Neuronal stem cell (in vitro differentiated cells): Measurements from ENCODE around the gene LAMP1.
A peak's percentile ranks its signal among the peaks of the same experiment; 100 is the strongest.
"Not testable (repeated sequence)": the region's sequence is repeated elsewhere in the genome, so short reads cannot be mapped to it uniquely, and the experiment has no call there.

Experiments
- DNase-seq: peaks from one replicate; pipeline ENCODE4 v3.0.0-alpha.2; 2013; ENCODE audit warnings: low spot score
- H2AFZ ChIP-seq: one replicate; pipeline ENCODE4 v1.6.1; 2013; ENCODE audit warnings: mild to moderate bottlenecking, low read length, inconsistent platforms
- H2AK5ac ChIP-seq: 2 replicates; pipeline ENCODE4 v1.6.1; 2013; ENCODE audit warnings: low read depth, mild to moderate bottlenecking, inconsistent platforms, low read length, moderate library complexity, mixed read lengths
- H2BK120ac ChIP-seq: 2 replicates; pipeline ENCODE4 v1.6.1; 2013; ENCODE audit warnings: low read depth, mild to moderate bottlenecking, inconsistent platforms, low read length, moderate library complexity, mixed read lengths
- H2BK12ac ChIP-seq: one replicate; pipeline ENCODE4 v1.6.1; 2013; ENCODE audit warnings: low read length, inconsistent platforms
- H2BK15ac ChIP-seq: 2 replicates; pipeline ENCODE4 v1.6.1; 2013; ENCODE audit warnings: mild to moderate bottlenecking, low read length, inconsistent platforms, mixed read lengths
- H2BK5ac ChIP-seq: one replicate; pipeline ENCODE4 v1.6.1; 2013; ENCODE audit warnings: inconsistent platforms, mild to moderate bottlenecking, low read length, moderate library complexity
- H3K14ac ChIP-seq: one replicate; pipeline ENCODE4 v1.6.1; 2013; ENCODE audit warnings: low read length, inconsistent platforms
- H3K18ac ChIP-seq: 2 replicates; pipeline ENCODE4 v1.6.1; 2013; ENCODE audit warnings: low read length, inconsistent platforms
- H3K23ac ChIP-seq: 2 replicates; pipeline ENCODE4 v1.6.1; 2013; ENCODE audit warnings: low read depth, mild to moderate bottlenecking, mixed read lengths, low read length, inconsistent platforms; ENCODE audit not compliant: poor library complexity
- H3K27ac ChIP-seq: replicated peaks from 3 replicates; pipeline ENCODE4 v1.5.1; 2013; ENCODE audit warnings: low read length, inconsistent platforms
- H3K27me3 ChIP-seq, 3 experiments: 2 replicates each; pipeline ENCODE4 v1.6.1; 2013; ENCODE audit warnings: low read length in 3 of 3, mild to moderate bottlenecking in 2 of 3, inconsistent platforms in 1 of 3, low read depth in 1 of 3, mixed read lengths in 1 of 3, moderate library complexity in 1 of 3; ENCODE audit not compliant: control insufficient read depth in 3 of 3, insufficient read depth in 3 of 3
- H3K36me3 ChIP-seq, 2 donors: replicated peaks in 1 of 2; 2 replicates each; pipeline ENCODE4 v1.6.1; 2013; ENCODE audit warnings: low read length in 2 of 2; ENCODE audit not compliant: control insufficient read depth in 2 of 2, insufficient read depth in 2 of 2
- H3K4ac ChIP-seq: 2 replicates; pipeline ENCODE4 v1.6.1; 2013; ENCODE audit warnings: inconsistent platforms, mild to moderate bottlenecking, low read length, moderate library complexity
- H3K4me1 ChIP-seq, 2 donors: 1 replicate in 1 of 2; 2 replicates in 1 of 2; pipeline ENCODE4 v1.6.1; 2013; ENCODE audit warnings: low read length in 2 of 2, low read depth in 1 of 2; ENCODE audit not compliant: control insufficient read depth in 2 of 2, insufficient read depth in 1 of 2
- H3K4me2 ChIP-seq: one replicate; pipeline ENCODE4 v1.6.1; 2013; ENCODE audit warnings: mild to moderate bottlenecking, low read length, inconsistent platforms; ENCODE audit not compliant: insufficient read depth, poor library complexity, severe bottlenecking
- H3K4me3 ChIP-seq, 2 donors: 2 replicates each; pipeline ENCODE4 v1.5.1; 2013; ENCODE audit warnings: low read length in 2 of 2, mild to moderate bottlenecking in 2 of 2, inconsistent platforms in 1 of 2, moderate library complexity in 1 of 2
- H3K79me1 ChIP-seq: one replicate; pipeline ENCODE4 v1.6.1; 2013; ENCODE audit warnings: low read depth, mild to moderate bottlenecking, inconsistent platforms, low read length, moderate library complexity
- H3K9ac ChIP-seq: one replicate; pipeline ENCODE4 v1.6.1; 2013; ENCODE audit warnings: mild to moderate bottlenecking, low read depth, low read length, inconsistent platforms; ENCODE audit not compliant: poor library complexity
- H3K9me3 ChIP-seq, 2 donors: replicated peaks in 1 of 2; 2 replicates each; pipeline versions ENCODE3 to v1.6.1; 2013; ENCODE audit warnings: low read length in 2 of 2, mild to moderate bottlenecking in 2 of 2, inconsistent platforms in 1 of 2, low read depth in 1 of 2, mixed read lengths in 1 of 2, moderate library complexity in 1 of 2; ENCODE audit not compliant: control insufficient read depth in 2 of 2, insufficient read depth in 1 of 2
- H4K8ac ChIP-seq: one replicate; pipeline ENCODE4 v1.6.1; 2013; ENCODE audit warnings: low read depth, mild to moderate bottlenecking, inconsistent platforms, low read length, moderate library complexity
- H4K91ac ChIP-seq: one replicate; pipeline ENCODE4 v1.6.1; 2013; ENCODE audit warnings: low read length, low read depth, mild to moderate bottlenecking, inconsistent platforms; ENCODE audit not compliant: poor library complexity
- WGBS, 2 donors: extraction: QIAGEN DNeasy Blood & Tissue Kit; methylation state at CpG; one replicate each; pipeline ENCODE4 v1.1.7; 2013; ENCODE audit warnings: missing lambda C conversion rate in 2 of 2, mixed read lengths in 1 of 2; ENCODE audit not compliant: insufficient read length in 2 of 2, insufficient replicate concordance in 1 of 2; ENCODE audit errors: extremely low coverage in 2 of 2; 5-methylcytosine and 5-hydroxymethylcytosine counted together

The LAMP1 gene

DNA sequence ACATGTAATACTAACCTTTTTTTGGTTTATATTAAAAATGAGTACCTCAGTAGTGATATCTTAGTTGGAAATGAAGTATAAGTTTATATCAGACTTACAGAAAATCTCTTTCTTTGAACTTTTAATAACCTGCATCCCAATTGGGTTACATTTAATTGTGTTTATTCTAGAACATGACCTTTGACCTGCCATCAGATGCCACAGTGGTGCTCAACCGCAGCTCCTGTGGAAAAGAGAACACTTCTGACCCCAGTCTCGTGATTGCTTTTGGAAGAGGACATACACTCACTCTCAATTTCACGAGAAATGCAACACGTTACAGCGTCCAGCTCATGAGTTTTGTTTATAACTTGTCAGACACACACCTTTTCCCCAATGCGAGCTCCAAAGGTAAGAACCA lies 12.4 kb downstream of the LAMP1 start:
- no peak overlapping the region for H4K8ac ChIP-seq
- no peak overlapping the region for H4K91ac ChIP-seq
- H3K36me3 ChIP-seq, result peaks cover 17 to 42% of the 10 kb centered on the region in 2 donors
- H2BK12ac ChIP-seq, result no peak overlapping the region
- H3K4ac ChIP-seq, result no peak overlapping the region
- no peak overlapping the region for H3K27ac ChIP-seq
- H3K9me3 ChIP-seq, result no peaks in the 10 kb centered on the region
- H3K4me1 ChIP-seq, result no peaks in the 10 kb centered on the region
- H3K9ac ChIP-seq, result no peak overlapping the region
- H2BK5ac ChIP-seq, result no peak overlapping the region
- DNase-seq, result no peak
- H3K4me3 ChIP-seq, result no peak overlapping the region
- H3K79me1 ChIP-seq, result peaks cover 9% of the 10 kb centered on the region
- no peak overlapping the region for H3K14ac ChIP-seq
- no peak overlapping the region for H2AK5ac ChIP-seq
- no peak overlapping the region for H2BK120ac ChIP-seq
- no peak overlapping the region for H2BK15ac ChIP-seq
- no peaks in the 10 kb centered on the region for H3K27me3 ChIP-seq
- H3K23ac ChIP-seq, result no peak overlapping the region
- no peak overlapping the region for H2AFZ ChIP-seq
- H3K4me2 ChIP-seq, result no peak overlapping the region
- no peak overlapping the region for H3K18ac ChIP-seq
- WGBS, 2 donors, result no CpG with 5 or more reads among the region's 6 CpGs

DNA sequence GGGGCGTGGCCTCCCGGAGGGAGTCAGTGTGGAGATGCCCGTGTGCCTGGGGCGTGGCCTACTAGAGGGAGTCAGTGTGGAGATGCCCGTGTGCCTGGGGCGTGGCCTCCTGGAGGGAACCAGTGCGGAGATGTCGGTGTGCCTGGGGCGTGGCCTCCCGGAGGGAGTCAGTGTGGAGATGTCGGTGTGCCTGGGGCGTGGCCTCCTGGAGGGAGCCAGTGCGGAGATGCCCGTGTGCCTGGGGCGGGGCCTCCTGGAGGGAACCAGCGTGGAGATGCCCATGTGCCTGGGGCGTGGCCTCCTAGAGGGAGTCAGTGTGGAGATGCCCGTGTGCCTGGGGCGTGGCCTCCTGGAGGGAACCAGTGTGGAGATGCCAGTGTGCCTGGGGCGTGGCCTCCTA lies 17.1 kb downstream of the LAMP1 start:
- H2BK12ac ChIP-seq, H2BK15ac ChIP-seq, H3K4ac ChIP-seq, H3K4me1 ChIP-seq, H3K9me3 ChIP-seq, H4K8ac ChIP-seq, DNase-seq, H3K4me3 ChIP-seq, H2AFZ ChIP-seq, H3K23ac ChIP-seq, H3K9ac ChIP-seq, H3K79me1 ChIP-seq, H2BK5ac ChIP-seq, H3K18ac ChIP-seq, H2BK120ac ChIP-seq, H3K14ac ChIP-seq, H2AK5ac ChIP-seq, H3K4me2 ChIP-seq, H3K27ac ChIP-seq, H4K91ac ChIP-seq, H3K27me3 ChIP-seq: not testable (repeated sequence)
- WGBS, 2 donors, result no CpG with 5 or more reads among the region's 20 CpGs
- peaks cover 22 to 58% of the 10 kb centered on the region in 2 donors for H3K36me3 ChIP-seq

DNA sequence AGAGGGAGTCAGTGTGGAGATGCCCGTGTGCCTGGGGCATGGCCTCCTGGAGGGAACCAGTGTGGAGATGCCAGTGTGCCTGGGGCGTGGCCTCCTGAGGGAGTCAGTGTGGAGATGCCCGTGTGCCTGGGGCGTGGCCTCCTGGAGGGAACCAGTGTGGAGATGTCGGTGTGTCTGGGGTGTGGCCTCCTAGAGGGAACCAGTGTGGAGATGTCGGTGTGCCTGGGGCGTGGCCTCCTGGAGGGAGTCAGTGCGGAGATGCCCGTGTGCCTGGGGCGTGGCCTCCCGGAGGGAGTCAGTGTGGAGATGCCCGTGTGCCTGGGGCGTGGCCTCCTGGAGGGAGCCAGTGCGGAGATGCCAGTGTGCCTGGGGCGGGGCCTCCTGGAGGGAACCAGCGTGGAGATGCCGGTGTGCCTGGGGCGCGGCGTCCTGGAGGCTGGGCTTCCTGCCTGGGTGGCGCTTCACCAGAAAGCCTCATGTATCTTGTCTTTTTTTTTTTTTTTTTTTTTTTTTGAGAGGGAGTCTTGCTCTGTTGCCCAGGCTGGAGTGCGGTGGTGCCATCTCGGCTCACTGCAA lies 17.9 kb downstream of the LAMP1 start:
- H2AK5ac ChIP-seq, H3K18ac ChIP-seq, H3K9ac ChIP-seq, H2BK120ac ChIP-seq, H3K27ac ChIP-seq, H3K4me3 ChIP-seq, DNase-seq, H3K4me2 ChIP-seq, H4K8ac ChIP-seq, H3K4me1 ChIP-seq, H3K23ac ChIP-seq, H3K4ac ChIP-seq, H3K9me3 ChIP-seq, H2AFZ ChIP-seq, H3K27me3 ChIP-seq, H4K91ac ChIP-seq, H2BK12ac ChIP-seq, H2BK15ac ChIP-seq, H2BK5ac ChIP-seq: not testable (repeated sequence)
- Histone ChIP-seq H3K14ac (peak overlapping the region; percentile 21), H3K36me3 (peaks cover 27 to 59% of the 10 kb centered on the region in 2 donors), H3K79me1 (peaks cover 12% of the 10 kb centered on the region)
- no CpG with 5 or more reads among the region's 23 CpGs for WGBS, 2 donors

DNA sequence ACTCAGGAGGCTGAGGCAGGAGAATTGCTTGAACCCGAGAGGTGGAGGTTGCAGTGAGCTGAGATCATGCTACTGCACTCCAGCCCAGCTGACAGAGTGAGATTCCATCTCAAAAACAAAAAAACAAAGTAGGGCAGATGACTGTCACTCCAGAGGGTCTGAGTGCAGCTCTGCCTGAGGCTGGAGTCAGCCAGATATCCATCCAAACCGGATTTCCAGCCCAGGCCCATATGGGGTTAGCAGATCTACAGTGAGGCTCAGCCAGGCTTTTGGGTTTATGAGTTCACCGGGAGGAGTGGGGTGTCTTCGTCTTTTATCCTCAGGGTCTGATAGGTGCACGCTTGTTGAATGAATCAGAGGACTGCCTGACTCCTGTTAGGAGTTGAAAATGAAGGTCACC lies 19.0 kb downstream of the LAMP1 start:
- H2AK5ac ChIP-seq, result no peak overlapping the region
- peaks cover 31 to 62% of the 10 kb centered on the region in 2 donors for H3K36me3 ChIP-seq
- H4K91ac ChIP-seq, result no peak overlapping the region

More for the DNA sequence above, 19.0 kb downstream of the LAMP1 start:
- no peak overlapping the region for H2AFZ ChIP-seq
- H2BK12ac ChIP-seq, result no peak overlapping the region
- H2BK120ac ChIP-seq, result no peak overlapping the region
- H2BK5ac ChIP-seq, result no peak overlapping the region
- no peak for DNase-seq
- H3K4ac ChIP-seq, result no peak overlapping the region
- H3K9me3 ChIP-seq, result no peaks in the 10 kb centered on the region
- no peak overlapping the region for H4K8ac ChIP-seq
- WGBS, 2 donors, result no CpG with 5 or more reads among the region's 5 CpGs
- H3K27ac ChIP-seq, result no peak overlapping the region
- no peak overlapping the region for H3K4me2 ChIP-seq
- peaks cover 13% of the 10 kb centered on the region for H3K79me1 ChIP-seq
- no peaks in the 10 kb centered on the region for H3K4me1 ChIP-seq
- H3K27me3 ChIP-seq, result no peaks in the 10 kb centered on the region
- H3K18ac ChIP-seq, result no peak overlapping the region
- no peak overlapping the region for H3K14ac ChIP-seq
- H2BK15ac ChIP-seq, result no peak overlapping the region
- no peak overlapping the region for H3K9ac ChIP-seq
- H3K23ac ChIP-seq, result no peak overlapping the region
- no peak overlapping the region for H3K4me3 ChIP-seq
